HepG2 (cell line): Measurements from ENCODE around the gene MAP3K8. TPM values are rescaled to one million over a fixed set of nuclear protein-coding genes. Genes with fewer than 3 reads are reported as not detected.
A peak's percentile ranks its signal among the peaks of the same experiment; 100 is the strongest.

Experiments
- ATF1 ChIP-seq: IDR thresholded peaks from 2 replicates; pipeline ENCODE4 v1.6.1; 2016; ENCODE audit warnings: mild to moderate bottlenecking, control low read depth
- BORCS8-MEF2B ChIP-seq: sonication (generic); formaldehyde crosslinking; IDR thresholded peaks from 2 replicates; pipeline ENCODE4 v1.8.0; 2022; ENCODE audit warnings: mild to moderate bottlenecking, missing genetic modification reagents
- CCAR2 ChIP-seq: fragments of 200-400 bp; formaldehyde crosslinking; optimal IDR thresholded peaks from 2 replicates; pipeline ENCODE3; 2018; ENCODE audit warnings: low read depth, mild to moderate bottlenecking, low read length, moderate library complexity
- IKZF4 ChIP-seq: sonication (generic); formaldehyde crosslinking; IDR thresholded peaks from 2 replicates; pipeline ENCODE4 v1.5.1; 2020; ENCODE audit warnings: borderline replicate concordance, mild to moderate bottlenecking, low read depth, missing genetic modification reagents; ENCODE audit errors: not compliant biosample characterization
- KDM5A ChIP-seq: fragments of 200-600 bp; sonication (generic); IDR thresholded peaks from 2 replicates; pipeline ENCODE4 v1.7.0; 2018; ENCODE audit warnings: antibody characterized with exemption, mild to moderate bottlenecking, low read length, borderline replicate concordance
- MED1 ChIP-seq: sonication (generic); formaldehyde crosslinking; IDR thresholded peaks from 2 replicates; pipeline ENCODE4 v1.4.0; 2020; ENCODE audit warnings: missing genetic modification reagents
- MYC ChIP-seq: sonication (generic); formaldehyde crosslinking; IDR thresholded peaks from 2 replicates; pipeline ENCODE4 v1.9.0; 2021; ENCODE audit warnings: missing genetic modification reagents, borderline replicate concordance
- PHB2 ChIP-seq: fragments of 450-650 bp; IDR thresholded peaks from 2 replicates; pipeline ENCODE4 v1.6.1; 2018; ENCODE audit not compliant: partially characterized antibody
- PHF21A ChIP-seq: sonication (generic); formaldehyde crosslinking; IDR thresholded peaks from 2 replicates; pipeline ENCODE4 v1.5.0; 2020; ENCODE audit warnings: mild to moderate bottlenecking, missing genetic modification reagents
- POLR2G ChIP-seq: fragments of 200-400 bp; formaldehyde crosslinking; IDR thresholded peaks from 2 replicates; pipeline ENCODE4 v1.6.1; 2018; ENCODE audit warnings: mild to moderate bottlenecking, low read depth, low read length, moderate library complexity
- RXRB ChIP-seq: IDR thresholded peaks from 2 replicates; pipeline ENCODE4 v1.6.1; 2016; ENCODE audit warnings: borderline replicate concordance, missing genetic modification reagents, missing compliant biosample characterization
- SAFB2 ChIP-seq: sonication (generic); formaldehyde crosslinking; IDR thresholded peaks from 2 replicates; pipeline ENCODE4 v1.5.1; 2020; ENCODE audit warnings: missing genetic modification reagents, low read depth, mild to moderate bottlenecking, borderline replicate concordance
- SKI ChIP-seq: fragments of 450-650 bp; IDR thresholded peaks from one replicate; pipeline ENCODE4 v1.6.1; 2018; ENCODE audit warnings: mild to moderate bottlenecking; ENCODE audit not compliant: partially characterized antibody
- SP4 ChIP-seq: sonication (generic); formaldehyde crosslinking; IDR thresholded peaks from 2 replicates; pipeline ENCODE4 v1.8.1; 2023; ENCODE audit warnings: mild to moderate bottlenecking, missing genetic modification reagents
- SRF ChIP-seq: IDR thresholded peaks from 2 replicates; pipeline ENCODE4 v1.6.1; 2011; ENCODE audit warnings: mild to moderate bottlenecking, low read depth, low read length, moderate library complexity
- STAG1 ChIP-seq: sonication (generic); formaldehyde crosslinking; IDR thresholded peaks from 2 replicates; pipeline ENCODE4 v1.4.0; 2020; ENCODE audit warnings: missing genetic modification reagents
- WIZ ChIP-seq: sonication (generic); formaldehyde crosslinking; IDR thresholded peaks from 2 replicates; pipeline ENCODE4 v1.5.1; 2020; ENCODE audit warnings: mild to moderate bottlenecking, missing genetic modification reagents
- ZNF513 ChIP-seq: sonication (generic); formaldehyde crosslinking; conservative IDR thresholded peaks from 2 replicates; pipeline ENCODE4 v1.5.0; 2020; ENCODE audit warnings: missing genetic modification reagents
- ZNF589 ChIP-seq: sonication (generic); formaldehyde crosslinking; conservative IDR thresholded peaks from 2 replicates; pipeline ENCODE4 v1.8.0; 2022; ENCODE audit warnings: mild to moderate bottlenecking, moderate library complexity, missing genetic modification reagents
- polyA plus RNA-seq, 8 experiments: library from polyadenylated mRNA; depleted of rRNA in 3 of 8; stranded (reverse) in 7 of 8; unstranded in 1 of 8; fragments of >200 nt; fragmentation: Illumina TruSeq in 4 of 8; extraction: Trizol in 4 of 8; gene quantifications; 2 replicates each; pipeline versions ENCODE4 v1.2.1 to v1.2.3, GENCODE V29; 2011 to 2016; ENCODE audit warnings: low read depth in 4 of 8, missing spikeins in 1 of 8, mixed read lengths in 1 of 8; ENCODE audit not compliant: insufficient read depth in 1 of 8
- total RNA-seq, 5 experiments: library from RNA; depleted of rRNA; stranded (reverse); fragments of >200 nt; fragmentation: Illumina TruSeq; extraction: Trizol; gene quantifications; 2 replicates each; pipeline ENCODE4 v1.2.3, GENCODE V29; 2016; ENCODE audit warnings: low read depth in 1 of 5
- TF ChIP-seq, protein P1 (sequence below): sonication (generic); formaldehyde crosslinking; IDR thresholded peaks from 2 replicates; pipeline ENCODE4 v1.9.0; 2021; ENCODE audit warnings: mild to moderate bottlenecking, missing genetic modification reagents
- TF ChIP-seq, protein P2 (sequence below): sonication (generic); formaldehyde crosslinking; IDR thresholded peaks from 2 replicates; pipeline ENCODE4; 2020; ENCODE audit warnings: missing genetic modification reagents, mild to moderate bottlenecking, borderline replicate concordance

The MAP3K8 gene
- total and polyA plus RNA-seq, 2 of the 13 experiments (the other 11 are each of a cell fraction or from before 2014, with no cell fraction given) = 19.3 to 37.9 TPM

DNA sequence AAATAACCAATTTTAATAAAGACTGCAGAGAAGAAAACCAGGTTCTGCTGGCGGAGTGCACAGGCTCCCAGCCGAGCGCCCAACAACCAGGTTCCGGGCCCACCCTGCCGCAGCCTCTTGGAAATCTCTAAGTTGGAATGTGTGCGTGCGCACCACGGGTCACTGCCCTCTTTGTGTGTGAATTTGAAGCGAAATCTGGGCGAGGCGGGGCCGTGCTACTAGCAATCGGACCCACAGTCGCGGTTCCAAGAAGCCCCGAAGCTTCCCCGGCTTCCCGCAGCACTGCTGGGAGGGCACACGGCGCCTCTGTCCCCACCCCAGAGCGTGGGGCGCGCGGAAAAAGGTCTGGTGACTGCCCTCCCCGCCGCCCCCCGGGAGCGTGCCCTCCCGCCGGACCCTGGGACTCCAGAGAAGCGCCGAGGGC, 666 bp upstream of the MAP3K8 start (continued):
- TF ChIP-seq, protein P1, sequence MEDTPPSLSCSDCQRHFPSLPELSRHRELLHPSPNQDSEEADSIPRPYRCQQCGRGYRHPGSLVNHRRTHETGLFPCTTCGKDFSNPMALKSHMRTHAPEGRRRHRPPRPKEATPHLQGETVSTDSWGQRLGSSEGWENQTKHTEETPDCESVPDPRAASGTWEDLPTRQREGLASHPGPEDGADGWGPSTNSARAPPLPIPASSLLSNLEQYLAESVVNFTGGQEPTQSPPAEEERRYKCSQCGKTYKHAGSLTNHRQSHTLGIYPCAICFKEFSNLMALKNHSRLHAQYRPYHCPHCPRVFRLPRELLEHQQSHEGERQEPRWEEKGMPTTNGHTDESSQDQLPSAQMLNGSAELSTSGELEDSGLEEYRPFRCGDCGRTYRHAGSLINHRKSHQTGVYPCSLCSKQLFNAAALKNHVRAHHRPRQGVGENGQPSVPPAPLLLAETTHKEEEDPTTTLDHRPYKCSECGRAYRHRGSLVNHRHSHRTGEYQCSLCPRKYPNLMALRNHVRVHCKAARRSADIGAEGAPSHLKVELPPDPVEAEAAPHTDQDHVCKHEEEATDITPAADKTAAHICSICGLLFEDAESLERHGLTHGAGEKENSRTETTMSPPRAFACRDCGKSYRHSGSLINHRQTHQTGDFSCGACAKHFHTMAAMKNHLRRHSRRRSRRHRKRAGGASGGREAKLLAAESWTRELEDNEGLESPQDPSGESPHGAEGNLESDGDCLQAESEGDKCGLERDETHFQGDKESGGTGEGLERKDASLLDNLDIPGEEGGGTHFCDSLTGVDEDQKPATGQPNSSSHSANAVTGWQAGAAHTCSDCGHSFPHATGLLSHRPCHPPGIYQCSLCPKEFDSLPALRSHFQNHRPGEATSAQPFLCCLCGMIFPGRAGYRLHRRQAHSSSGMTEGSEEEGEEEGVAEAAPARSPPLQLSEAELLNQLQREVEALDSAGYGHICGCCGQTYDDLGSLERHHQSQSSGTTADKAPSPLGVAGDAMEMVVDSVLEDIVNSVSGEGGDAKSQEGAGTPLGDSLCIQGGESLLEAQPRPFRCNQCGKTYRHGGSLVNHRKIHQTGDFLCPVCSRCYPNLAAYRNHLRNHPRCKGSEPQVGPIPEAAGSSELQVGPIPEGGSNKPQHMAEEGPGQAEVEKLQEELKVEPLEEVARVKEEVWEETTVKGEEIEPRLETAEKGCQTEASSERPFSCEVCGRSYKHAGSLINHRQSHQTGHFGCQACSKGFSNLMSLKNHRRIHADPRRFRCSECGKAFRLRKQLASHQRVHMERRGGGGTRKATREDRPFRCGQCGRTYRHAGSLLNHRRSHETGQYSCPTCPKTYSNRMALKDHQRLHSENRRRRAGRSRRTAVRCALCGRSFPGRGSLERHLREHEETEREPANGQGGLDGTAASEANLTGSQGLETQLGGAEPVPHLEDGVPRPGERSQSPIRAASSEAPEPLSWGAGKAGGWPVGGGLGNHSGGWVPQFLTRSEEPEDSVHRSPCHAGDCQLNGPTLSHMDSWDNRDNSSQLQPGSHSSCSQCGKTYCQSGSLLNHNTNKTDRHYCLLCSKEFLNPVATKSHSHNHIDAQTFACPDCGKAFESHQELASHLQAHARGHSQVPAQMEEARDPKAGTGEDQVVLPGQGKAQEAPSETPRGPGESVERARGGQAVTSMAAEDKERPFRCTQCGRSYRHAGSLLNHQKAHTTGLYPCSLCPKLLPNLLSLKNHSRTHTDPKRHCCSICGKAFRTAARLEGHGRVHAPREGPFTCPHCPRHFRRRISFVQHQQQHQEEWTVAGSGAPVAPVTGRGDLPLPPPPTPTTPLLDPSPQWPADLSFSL (CRISPR knock-in tag) = no peak
- TF ChIP-seq MYC (CRISPR knock-in tag) (peak; percentile 35; the same call in 1 of the 2 replicates), WIZ (CRISPR knock-in tag) (no peak), POLR2G (peak; percentile 37), SAFB2 (no peak), SRF (no peak), IKZF4 (CRISPR knock-in tag) (no peak), BORCS8-MEF2B (CRISPR knock-in tag) (no peak), STAG1 (CRISPR knock-in tag) (no peak), PHB2 (no peak), RXRB (CRISPR knock-in tag) (0 out of 2 replicates have a peak, but pooled peaks have one; percentile 27), SKI (no peak), ATF1 (CRISPR knock-in tag) (no peak), SP4 (CRISPR knock-in tag) (no peak), MED1 (CRISPR knock-in tag) (no peak; the same call in 1 of the 2 replicates), KDM5A (no peak), CCAR2 (no peak), ZNF589 (CRISPR knock-in tag) (no peak), PHF21A (CRISPR knock-in tag) (no peak), ZNF513 (CRISPR knock-in tag) (no peak)
- TF ChIP-seq, protein P2, sequence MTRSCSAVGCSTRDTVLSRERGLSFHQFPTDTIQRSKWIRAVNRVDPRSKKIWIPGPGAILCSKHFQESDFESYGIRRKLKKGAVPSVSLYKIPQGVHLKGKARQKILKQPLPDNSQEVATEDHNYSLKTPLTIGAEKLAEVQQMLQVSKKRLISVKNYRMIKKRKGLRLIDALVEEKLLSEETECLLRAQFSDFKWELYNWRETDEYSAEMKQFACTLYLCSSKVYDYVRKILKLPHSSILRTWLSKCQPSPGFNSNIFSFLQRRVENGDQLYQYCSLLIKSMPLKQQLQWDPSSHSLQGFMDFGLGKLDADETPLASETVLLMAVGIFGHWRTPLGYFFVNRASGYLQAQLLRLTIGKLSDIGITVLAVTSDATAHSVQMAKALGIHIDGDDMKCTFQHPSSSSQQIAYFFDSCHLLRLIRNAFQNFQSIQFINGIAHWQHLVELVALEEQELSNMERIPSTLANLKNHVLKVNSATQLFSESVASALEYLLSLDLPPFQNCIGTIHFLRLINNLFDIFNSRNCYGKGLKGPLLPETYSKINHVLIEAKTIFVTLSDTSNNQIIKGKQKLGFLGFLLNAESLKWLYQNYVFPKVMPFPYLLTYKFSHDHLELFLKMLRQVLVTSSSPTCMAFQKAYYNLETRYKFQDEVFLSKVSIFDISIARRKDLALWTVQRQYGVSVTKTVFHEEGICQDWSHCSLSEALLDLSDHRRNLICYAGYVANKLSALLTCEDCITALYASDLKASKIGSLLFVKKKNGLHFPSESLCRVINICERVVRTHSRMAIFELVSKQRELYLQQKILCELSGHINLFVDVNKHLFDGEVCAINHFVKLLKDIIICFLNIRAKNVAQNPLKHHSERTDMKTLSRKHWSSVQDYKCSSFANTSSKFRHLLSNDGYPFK (CRISPR knock-in tag) = no peak
